ENCODE measurements around the gene EGFR. TPM values are rescaled to one million over a fixed set of nuclear protein-coding genes. Genes with fewer than 3 reads are reported as not detected.

Gene EGFR
- total and polyA plus RNA-seq, 2 experiments from 2014 or later: 21.6 to 51.0 TPM

GRCh38 chr7:55133630-55134358 lies 115.0 kb downstream of the EGFR start:
- Histone ChIP-seq H3K27me3 (no peaks in the 10 kb centered on the region), H3K4me3 (no peak overlapping the region), H3K36me3 (replicated peaks; ENCODE audit: insufficient read depth, low read depth) (no peaks in the 10 kb centered on the region), H3K9me2 (replicated peaks; ENCODE audit: insufficient read depth) (no peaks in the 10 kb centered on the region), H4K20me1 (ENCODE audit: insufficient read depth, poor library complexity, severe bottlenecking) (no peaks in the 10 kb centered on the region), H3K4me2 (peak overlapping the region; percentile 32), H3K79me2 (no peaks in the 10 kb centered on the region), H2AFZ (no peak overlapping the region), H3K9me3 (ENCODE audit: low read depth) (no peaks in the 10 kb centered on the region), H3K27ac (peak overlapping the region; percentile 96), H3K4me1 (ENCODE audit: insufficient read depth) (peaks cover 45% of the 10 kb centered on the region)
- TF ChIP-seq EZH2phosphoT487 (IDR thresholded peaks at IDR 0.05; ENCODE audit: low read depth, severe bottlenecking, unreplicated experiment): no peak
- no peak for TF ChIP-seq CTCF (IDR thresholded peaks at IDR 0.05; ENCODE audit: poor library complexity)
- no peak for TF ChIP-seq EZH2 (IDR thresholded peaks at IDR 0.05; ENCODE audit: borderline replicate concordance)
- peak; percentile 87 for DNase-seq (ENCODE audit: low spot score)
- 75% methylated on average over 16 of the region's 16 CpGs for WGBS (ENCODE audit: low lambda C conversion rate, missing lambda C conversion rate)

GRCh38 chr7:55134359-55134725 lies 115.5 kb downstream of the EGFR start:
- 93% methylated on average over 4 of the region's 4 CpGs for WGBS (ENCODE audit: low lambda C conversion rate, missing lambda C conversion rate)
- H3K4me2 ChIP-seq: no peak overlapping the region
- peak overlapping the region; percentile 96 for H3K27ac ChIP-seq

GRCh38 chr7:55134786-55135185 lies 116.0 kb downstream of the EGFR start:
- H3K4me2 ChIP-seq: no peak overlapping the region
- H3K4me1 ChIP-seq (ENCODE audit: insufficient read depth): peaks cover 36% of the 10 kb centered on the region
- no peaks in the 10 kb centered on the region for H3K36me3 ChIP-seq (replicated peaks; ENCODE audit: insufficient read depth, low read depth)
- no peaks in the 10 kb centered on the region for H3K9me3 ChIP-seq (ENCODE audit: low read depth)
- TF ChIP-seq EZH2phosphoT487 (IDR thresholded peaks at IDR 0.05; ENCODE audit: low read depth, severe bottlenecking, unreplicated experiment): no peak
- TF ChIP-seq EZH2 (IDR thresholded peaks at IDR 0.05; ENCODE audit: borderline replicate concordance): no peak
- TF ChIP-seq CTCF (IDR thresholded peaks at IDR 0.05; ENCODE audit: poor library complexity): no peak
- DNase-seq (ENCODE audit: low spot score): no peak
- H4K20me1 ChIP-seq (ENCODE audit: insufficient read depth, poor library complexity, severe bottlenecking): no peaks in the 10 kb centered on the region
- WGBS (ENCODE audit: low lambda C conversion rate, missing lambda C conversion rate): 44% methylated on average over 2 of the region's 2 CpGs
- H3K4me3 ChIP-seq: no peak overlapping the region
- H3K79me2 ChIP-seq: peaks cover 6% of the 10 kb centered on the region
- no peaks in the 10 kb centered on the region for H3K27me3 ChIP-seq
- H2AFZ ChIP-seq: no peak overlapping the region
- H3K9me2 ChIP-seq (replicated peaks; ENCODE audit: insufficient read depth): no peaks in the 10 kb centered on the region
- peak overlapping the region; percentile 96 for H3K27ac ChIP-seq

More at GRCh38 chr7:55134359-55134725, 115.5 kb downstream of the EGFR start:
- Histone ChIP-seq H2AFZ (no peak overlapping the region), H3K9me3 (ENCODE audit: low read depth) (no peaks in the 10 kb centered on the region), H3K36me3 (replicated peaks; ENCODE audit: insufficient read depth, low read depth) (no peaks in the 10 kb centered on the region), H3K9me2 (replicated peaks; ENCODE audit: insufficient read depth) (no peaks in the 10 kb centered on the region), H3K4me3 (no peak overlapping the region), H3K79me2 (peaks cover 2% of the 10 kb centered on the region), H3K4me1 (ENCODE audit: insufficient read depth) (peaks cover 40% of the 10 kb centered on the region), H3K27me3 (no peaks in the 10 kb centered on the region), H4K20me1 (ENCODE audit: insufficient read depth, poor library complexity, severe bottlenecking) (no peaks in the 10 kb centered on the region)
- DNase-seq (ENCODE audit: low spot score): no peak
- TF ChIP-seq EZH2phosphoT487 (IDR thresholded peaks at IDR 0.05; ENCODE audit: low read depth, severe bottlenecking, unreplicated experiment) (no peak), EZH2 (IDR thresholded peaks at IDR 0.05; ENCODE audit: borderline replicate concordance) (no peak), CTCF (IDR thresholded peaks at IDR 0.05; ENCODE audit: poor library complexity) (no peak)

Measured in hepatocyte (in vitro differentiated cells).